KMS-11 (cell line): ENCODE data around the gene SPATC1L.

ENCODE experiments used
- H2AFZ ChIP-seq: fragments of 200-600 bp; sonication (generic); 2 replicates; pipeline ENCODE4 v1.6.1; 2016; ENCODE audit warnings: antibody characterized with exemption, mixed run types, low read depth
- H3K27ac ChIP-seq: fragments of 200-600 bp; sonication (generic); 2 replicates; pipeline ENCODE4 v1.6.1; 2016; ENCODE audit warnings: mild to moderate bottlenecking, mixed run types
- H3K27me3 ChIP-seq: fragments of 200-600 bp; sonication (generic); 2 replicates; pipeline ENCODE4 v1.6.1; 2017; ENCODE audit warnings: mild to moderate bottlenecking, low read depth, mixed run types, moderate library complexity; ENCODE audit not compliant: insufficient read depth
- H3K36me3 ChIP-seq: fragments of 200-600 bp; sonication (generic); 2 replicates; pipeline ENCODE4 v1.6.1; 2017; ENCODE audit warnings: mild to moderate bottlenecking, mixed run types; ENCODE audit not compliant: insufficient read depth
- H3K4me1 ChIP-seq: fragments of 200-600 bp; sonication (generic); 2 replicates; pipeline ENCODE4 v1.6.1; 2016; ENCODE audit warnings: mild to moderate bottlenecking, low read depth, mixed run types; ENCODE audit not compliant: poor library complexity, severe bottlenecking
- H3K4me2 ChIP-seq: fragments of 200-600 bp; sonication (generic); 2 replicates; pipeline ENCODE4 v1.7.0; 2016; ENCODE audit warnings: mild to moderate bottlenecking, mixed run types
- H3K4me3 ChIP-seq: fragments of 200-600 bp; sonication (generic); IDR thresholded peaks from 2 replicates; pipeline ENCODE4 v1.6.1; 2017; ENCODE audit warnings: low read depth, low read length, mixed read lengths; ENCODE audit not compliant: insufficient read depth
- H3K79me2 ChIP-seq: fragments of 200-600 bp; sonication (generic); 2 replicates; pipeline ENCODE4 v1.6.1; 2016; ENCODE audit warnings: low read depth, mixed run types; ENCODE audit not compliant: insufficient read depth
- H3K9ac ChIP-seq: fragments of 200-600 bp; sonication (generic); 2 replicates; pipeline ENCODE4 v1.6.1; 2016; ENCODE audit warnings: mild to moderate bottlenecking, mixed run types
- H4K20me1 ChIP-seq: fragments of 200-600 bp; sonication (generic); 2 replicates; pipeline ENCODE4 v1.6.1; 2016; ENCODE audit warnings: mild to moderate bottlenecking, mixed run types; ENCODE audit not compliant: insufficient read depth
- TF ChIP-seq, protein P1 (sequence below): fragments of 200-600 bp; sonication (generic); conservative IDR thresholded peaks from 2 replicates; pipeline ENCODE4 v1.6.1; 2017; ENCODE audit warnings: low read depth, mild to moderate bottlenecking, antibody characterized with exemption, low read length, moderate library complexity, mixed read lengths

SPATC1L gene

GRCh38 chr21:46196733-46197132 is 12.5 kb upstream of the SPATC1L start:
- Histone ChIP-seq H3K27ac (no peak overlapping the region), H4K20me1 (no peaks in the 10 kb centered on the region)

GRCh38 chr21:46195595-46196195 is 11.4 kb upstream of the SPATC1L start:
- Histone ChIP-seq H3K27ac (no peak overlapping the region), H2AFZ (no peak overlapping the region), H3K9ac (no peak overlapping the region), H3K27me3 (no peaks in the 10 kb centered on the region), H3K79me2 (no peaks in the 10 kb centered on the region; the same call in 1 of the 2 replicates), H3K4me1 (peaks cover 2% of the 10 kb centered on the region), H3K4me2 (no peak overlapping the region), H3K4me3 (no peak overlapping the region), H3K36me3 (peaks cover 5% of the 10 kb centered on the region; the same call in 1 of the 2 replicates), H4K20me1 (no peaks in the 10 kb centered on the region)
- TF ChIP-seq, protein P1, sequence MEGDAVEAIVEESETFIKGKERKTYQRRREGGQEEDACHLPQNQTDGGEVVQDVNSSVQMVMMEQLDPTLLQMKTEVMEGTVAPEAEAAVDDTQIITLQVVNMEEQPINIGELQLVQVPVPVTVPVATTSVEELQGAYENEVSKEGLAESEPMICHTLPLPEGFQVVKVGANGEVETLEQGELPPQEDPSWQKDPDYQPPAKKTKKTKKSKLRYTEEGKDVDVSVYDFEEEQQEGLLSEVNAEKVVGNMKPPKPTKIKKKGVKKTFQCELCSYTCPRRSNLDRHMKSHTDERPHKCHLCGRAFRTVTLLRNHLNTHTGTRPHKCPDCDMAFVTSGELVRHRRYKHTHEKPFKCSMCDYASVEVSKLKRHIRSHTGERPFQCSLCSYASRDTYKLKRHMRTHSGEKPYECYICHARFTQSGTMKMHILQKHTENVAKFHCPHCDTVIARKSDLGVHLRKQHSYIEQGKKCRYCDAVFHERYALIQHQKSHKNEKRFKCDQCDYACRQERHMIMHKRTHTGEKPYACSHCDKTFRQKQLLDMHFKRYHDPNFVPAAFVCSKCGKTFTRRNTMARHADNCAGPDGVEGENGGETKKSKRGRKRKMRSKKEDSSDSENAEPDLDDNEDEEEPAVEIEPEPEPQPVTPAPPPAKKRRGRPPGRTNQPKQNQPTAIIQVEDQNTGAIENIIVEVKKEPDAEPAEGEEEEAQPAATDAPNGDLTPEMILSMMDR = no peak

More at GRCh38 chr21:46196733-46197132, 12.5 kb upstream of the SPATC1L start:
- Histone ChIP-seq H3K27me3 (no peaks in the 10 kb centered on the region), H3K79me2 (no peaks in the 10 kb centered on the region; the same call in 1 of the 2 replicates), H3K36me3 (peaks cover 5% of the 10 kb centered on the region; the same call in 1 of the 2 replicates), H3K9ac (no peak overlapping the region), H3K4me2 (no peak overlapping the region), H2AFZ (no peak overlapping the region), H3K4me3 (no peak overlapping the region), H3K4me1 (no peaks in the 10 kb centered on the region)
- TF ChIP-seq, protein P1 = no peak

- peaks cover 5% of the 10 kb centered on the region; the same call in 1 of the 2 replicates for H3K36me3 ChIP-seq
- H2AFZ ChIP-seq = no peak overlapping the region
- TF ChIP-seq, protein P1 = no peak
- no peak overlapping the region for H3K4me3 ChIP-seq
- no peak overlapping the region for H3K4me2 ChIP-seq
- no peaks in the 10 kb centered on the region for H4K20me1 ChIP-seq
- peaks cover 11% of the 10 kb centered on the region for H3K4me1 ChIP-seq
- H3K9ac ChIP-seq = no peak overlapping the region
- no peak overlapping the region for H3K27ac ChIP-seq
- no peaks in the 10 kb centered on the region for H3K27me3 ChIP-seq
- H3K79me2 ChIP-seq = no peaks in the 10 kb centered on the region; the same call in 1 of the 2 replicates
These were observed 10.4 kb upstream of the SPATC1L start for GRCh38 chr21:46194374-46195334.

- Histone ChIP-seq H3K4me3 (no peak overlapping the region), H4K20me1 (no peaks in the 10 kb centered on the region), H3K36me3 (peaks cover 5% of the 10 kb centered on the region; the same call in 1 of the 2 replicates), H3K9ac (no peak overlapping the region), H3K4me2 (no peak overlapping the region), H3K79me2 (no peaks in the 10 kb centered on the region; the same call in 1 of the 2 replicates), H3K27me3 (no peaks in the 10 kb centered on the region), H3K4me1 (peaks cover 18% of the 10 kb centered on the region), H2AFZ (no peak overlapping the region), H3K27ac (no peak overlapping the region)
- TF ChIP-seq, protein P1 = no peak
These were observed 9.6 kb upstream of the SPATC1L start for GRCh38 chr21:46193829-46194373.
